IPS DF 4.7 (cell line): ENCODE measurements around the gene KRT72.
"Not testable (repeated sequence)": the region's sequence is repeated elsewhere in the genome, so short reads cannot be mapped to it uniquely, and the experiment has no call there.

Source experiments
- DNase-seq: peaks from one replicate; pipeline ENCODE4 v3.0.0-alpha.2; 2013; ENCODE audit warnings: low spot score; ENCODE audit errors: extremely low read depth

Gene KRT72

GRCh38 chr12:52607314-52607713 is 6.1 kb upstream of the KRT72 start:
- no peak for DNase-seq

GRCh38 chr12:52606581-52607218 is 5.4 kb upstream of the KRT72 start:
- DNase-seq = no peak

GRCh38 chr12:52606096-52606495 is 4.8 kb upstream of the KRT72 start:
- DNase-seq = no peak

GRCh38 chr12:52605542-52605941 is 4.3 kb upstream of the KRT72 start:
- no peak for DNase-seq

- DNase-seq = no peak
These were observed 3.6 kb upstream of the KRT72 start for GRCh38 chr12:52604859-52605258.

GRCh38 chr12:52603314-52603713 is 2.1 kb upstream of the KRT72 start:
- DNase-seq = no peak

- DNase-seq = no peak
These were observed 1.3 kb upstream of the KRT72 start for GRCh38 chr12:52602552-52602951.

GRCh38 chr12:52601671-52602070 is 408 bp upstream of the KRT72 start:
- DNase-seq = no peak

GRCh38 chr12:52600475-52600874 is 788 bp downstream of the KRT72 start:
- no peak for DNase-seq

- no peak for DNase-seq
These were observed 1.2 kb downstream of the KRT72 start for GRCh38 chr12:52600071-52600470.

- no peak for DNase-seq
These were observed 2.3 kb downstream of the KRT72 start for GRCh38 chr12:52598966-52599365.

GRCh38 chr12:52594237-52594636 is 7.0 kb downstream of the KRT72 start:
- not testable (repeated sequence) for DNase-seq

GRCh38 chr12:52591521-52591920 is 9.7 kb downstream of the KRT72 start:
- DNase-seq = no peak

- DNase-seq = no peak
These were observed 11.2 kb downstream of the KRT72 start for GRCh38 chr12:52590021-52590420.

GRCh38 chr12:52587563-52587962 is 13.7 kb downstream of the KRT72 start:
- DNase-seq = no peak

GRCh38 chr12:52585946-52586345 is 15.3 kb downstream of the KRT72 start:
- no peak for DNase-seq

GRCh38 chr12:52585066-52585465 is 16.2 kb downstream of the KRT72 start:
- no peak for DNase-seq

- DNase-seq = no peak
These were observed 17.0 kb downstream of the KRT72 start for GRCh38 chr12:52584156-52584682.

- DNase-seq = peak; percentile 51
These were observed 18.2 kb downstream of the KRT72 start for GRCh38 chr12:52582971-52583456.

- no peak for DNase-seq
These were observed 18.8 kb downstream of the KRT72 start for GRCh38 chr12:52582486-52582885.

GRCh38 chr12:52581481-52581880 is 19.8 kb downstream of the KRT72 start:
- DNase-seq = no peak

- DNase-seq = no peak
These were observed 20.2 kb downstream of the KRT72 start for GRCh38 chr12:52581066-52581465.

- DNase-seq = no peak
These were observed 20.8 kb downstream of the KRT72 start for GRCh38 chr12:52580496-52580895.
